Measurements from ENCODE around the gene NIBAN1. TPM values are rescaled to one million over a fixed set of nuclear protein-coding genes. Genes with fewer than 3 reads are reported as not detected.
A peak's percentile ranks its signal among the peaks of the same experiment; 100 is the strongest.
"Not testable (repeated sequence)": the region's sequence is repeated elsewhere in the genome, so short reads cannot be mapped to it uniquely, and the experiment has no call there.

NIBAN1 gene
- total and polyA plus RNA-seq, 3 experiments from 2014 or later = 40.0 to 55.7 (median 51.8) TPM

DNA sequence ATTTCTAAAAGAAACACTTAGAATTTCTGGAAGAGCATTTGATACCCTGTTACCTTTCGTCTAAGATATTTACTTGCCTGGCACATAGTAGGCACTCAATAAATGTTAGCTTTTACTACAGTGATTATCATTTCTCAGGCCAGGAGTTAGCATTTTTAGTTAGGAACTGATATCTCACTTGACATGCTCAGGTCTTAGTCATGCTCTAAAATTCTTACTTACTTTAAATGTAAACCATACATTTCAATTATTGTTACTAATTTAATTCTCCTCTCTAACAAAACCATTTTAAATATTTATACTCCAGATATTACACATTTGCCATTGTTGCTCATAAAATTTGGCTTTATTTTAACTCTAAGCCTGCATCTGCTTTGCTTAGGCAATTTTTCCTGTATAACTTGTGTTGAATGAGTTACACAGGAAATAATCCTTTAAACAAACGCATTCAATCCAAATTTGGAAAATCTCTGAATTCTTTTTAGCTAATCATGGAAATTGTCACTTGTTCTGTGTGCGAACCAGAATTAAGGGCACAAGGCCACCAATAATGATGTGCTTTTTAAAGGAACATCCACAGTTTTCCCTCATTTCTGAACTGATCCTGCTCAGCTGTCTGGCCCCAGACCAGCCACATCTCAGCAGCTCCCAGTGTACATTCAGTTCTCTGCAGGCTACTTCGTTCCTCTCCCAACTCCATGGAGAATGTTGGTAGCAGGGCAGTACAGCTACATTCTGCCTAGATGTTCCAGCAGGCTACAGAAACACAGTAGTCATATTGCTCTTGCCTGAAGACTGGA lies 15.6 kb downstream of the NIBAN1 start:
- peaks cover 27 to 64% (median 63%) of the 10 kb centered on the region in 3 donors for H3K4me1 Mint-ChIP-seq
- Histone ChIP-seq H3K27me3 (ENCODE audit: insufficient read depth, low read length, poor library complexity, severe bottlenecking) (no peaks in the 10 kb centered on the region), H3K9me3 (ENCODE audit: low read length) (no peaks in the 10 kb centered on the region), H3K27ac (ENCODE audit: low read depth, low read length) (no peak overlapping the region), H3K36me3 (ENCODE audit: insufficient read depth, low read length) (no peaks in the 10 kb centered on the region), H3K4me3 (ENCODE audit: low read length) (no peak overlapping the region), H3K4me1 (ENCODE audit: insufficient read depth, low read length) (no peaks in the 10 kb centered on the region)
- peaks cover 0 to 2% (median 0%) of the 10 kb centered on the region in 5 donors for H3K9me3 Mint-ChIP-seq
- no peak overlapping the region for H3K4me3 Mint-ChIP-seq
- H3K36me3 Mint-ChIP-seq = peaks cover 0 to 24% (median 10%) of the 10 kb centered on the region in 3 donors
- peak overlapping the region in 1 of 8 donors; percentile 44 for H3K27ac Mint-ChIP-seq
- H3K27me3 Mint-ChIP-seq = peaks cover 0 to 1% of the 10 kb centered on the region in 2 donors
- ChIA-PET CTCF (interaction anchor here (1.4 to 2.3 kb wide), 2 partner anchors 23 to 153 kb away, joined by 3 to 6 read pairs; no protein-coding TSS in a partner anchor), POLR2A (no interaction called here)
- no peak for DNase-seq

- H3K36me3 ChIP-seq (ENCODE audit: insufficient read depth, low read length); H3K27me3 ChIP-seq (ENCODE audit: insufficient read depth, low read length, poor library complexity, severe bottlenecking); H3K27ac Mint-ChIP-seq; POLR2A ChIA-PET; H3K4me3 ChIP-seq (ENCODE audit: low read length); H3K4me1 ChIP-seq (ENCODE audit: insufficient read depth, low read length); H3K9me3 Mint-ChIP-seq; H3K4me3 Mint-ChIP-seq; H3K27ac ChIP-seq (ENCODE audit: low read depth, low read length); H3K27me3 Mint-ChIP-seq; DNase-seq; H3K9me3 ChIP-seq (ENCODE audit: low read length): not testable (repeated sequence)
- peaks cover 0 to 20% (median 7%) of the 10 kb centered on the region in 3 donors for H3K36me3 Mint-ChIP-seq
- CTCF ChIA-PET = interaction anchor here (1.4 to 2.3 kb wide), 2 partner anchors 24 to 153 kb away, joined by 3 to 6 read pairs; no protein-coding TSS in a partner anchor
- H3K4me1 Mint-ChIP-seq = peaks cover 32 to 67% (median 66%) of the 10 kb centered on the region in 3 donors
Observed at GRCh38 chr1:184957901-184958300, 16.4 kb downstream of the NIBAN1 start.

- Mint-ChIP-seq H3K27ac (peak overlapping the region in 1 of 8 donors; percentile 23), H3K9me3 (peaks cover 0 to 2% (median 0%) of the 10 kb centered on the region in 5 donors), H3K27me3 (peaks cover 0 to 1% of the 10 kb centered on the region in 2 donors), H3K36me3 (peaks cover 0 to 20% (median 7%) of the 10 kb centered on the region in 3 donors), H3K4me3 (no peak overlapping the region), H3K4me1 (peaks cover 32 to 74% (median 71%) of the 10 kb centered on the region in 3 donors)
- no peaks in the 10 kb centered on the region for H3K36me3 ChIP-seq (ENCODE audit: insufficient read depth, low read length)
- CTCF ChIA-PET = interaction anchor here (1.4 to 2.3 kb wide), 2 partner anchors 25 to 152 kb away, joined by 3 to 6 read pairs; no protein-coding TSS in a partner anchor
- no peak overlapping the region for H3K27ac ChIP-seq (ENCODE audit: low read depth, low read length)
- H3K9me3 ChIP-seq (ENCODE audit: low read length) = no peaks in the 10 kb centered on the region
- DNase-seq = no peak
- H3K4me1 ChIP-seq (ENCODE audit: insufficient read depth, low read length) = no peaks in the 10 kb centered on the region
- no peak overlapping the region for H3K4me3 ChIP-seq (ENCODE audit: low read length)
- POLR2A ChIA-PET = no interaction called here
- H3K27me3 ChIP-seq (ENCODE audit: insufficient read depth, low read length, poor library complexity, severe bottlenecking) = no peaks in the 10 kb centered on the region
Observed at GRCh38 chr1:184956999-184957700, 17.2 kb downstream of the NIBAN1 start.

DNA sequence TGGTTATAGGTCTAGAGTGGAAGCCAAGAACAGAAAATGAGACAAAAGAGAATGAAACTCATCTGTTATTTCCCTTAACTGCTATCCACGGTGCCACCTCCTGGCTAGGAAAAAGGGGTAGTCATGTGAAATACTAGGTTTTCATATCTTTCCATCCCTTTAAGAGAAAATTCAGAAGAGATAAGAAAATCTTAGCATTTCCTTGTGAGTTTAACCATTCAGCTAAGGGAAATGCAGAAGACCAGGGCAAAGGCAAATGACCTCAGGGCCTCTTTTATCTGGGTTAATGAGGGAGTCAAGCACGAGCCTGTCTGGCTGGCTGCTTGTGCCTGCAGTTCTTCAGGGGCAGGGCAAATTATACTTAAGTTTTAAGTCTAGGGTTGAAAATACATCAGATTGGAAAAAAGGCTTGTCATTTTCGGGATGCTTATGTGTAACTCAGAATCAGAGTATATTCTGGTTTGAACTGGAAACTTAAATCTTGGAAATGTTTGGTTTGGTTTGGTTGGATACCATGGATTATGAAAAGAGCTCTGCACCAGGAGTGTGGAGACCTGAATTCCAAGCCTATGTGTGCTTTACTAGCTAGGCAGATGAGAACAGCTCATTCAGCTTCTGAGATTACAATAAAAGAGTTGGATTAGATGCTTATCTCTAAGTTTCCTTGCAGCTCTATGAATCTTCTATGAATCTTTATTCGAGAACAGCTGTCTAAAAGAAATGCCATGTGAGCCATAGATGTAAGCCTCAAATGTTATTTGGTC lies 19.9 kb downstream of the NIBAN1 start:
- H3K36me3 Mint-ChIP-seq = peaks cover 0 to 18% (median 7%) of the 10 kb centered on the region in 3 donors
- peak overlapping the region in 3 of 7 donors; percentile 23 to 33 (median 31) for H3K4me3 Mint-ChIP-seq
- no peaks in the 10 kb centered on the region for H3K4me1 ChIP-seq (ENCODE audit: insufficient read depth, low read length)
- ChIA-PET POLR2A (no interaction called here), CTCF (interaction anchor here (0.9 kb wide), 1 partner anchor 140 kb away, joined by 3 read pairs; no protein-coding TSS in a partner anchor)
- H3K9me3 Mint-ChIP-seq = no peaks in the 10 kb centered on the region
- H3K27ac ChIP-seq (ENCODE audit: low read depth, low read length) = no peak overlapping the region
- H3K9me3 ChIP-seq (ENCODE audit: low read length) = no peaks in the 10 kb centered on the region
- no peak for DNase-seq
- peak overlapping the region in 7 of 8 donors; percentile 25 to 86 (median 76) for H3K27ac Mint-ChIP-seq
- H3K27me3 ChIP-seq (ENCODE audit: insufficient read depth, low read length, poor library complexity, severe bottlenecking) = no peaks in the 10 kb centered on the region
- H3K4me1 Mint-ChIP-seq = peaks cover 38 to 77% (median 75%) of the 10 kb centered on the region in 3 donors
- no peak overlapping the region for H3K4me3 ChIP-seq (ENCODE audit: low read length)
- H3K27me3 Mint-ChIP-seq = peaks cover 0 to 1% of the 10 kb centered on the region in 2 donors
- no peaks in the 10 kb centered on the region for H3K36me3 ChIP-seq (ENCODE audit: insufficient read depth, low read length)

- Histone ChIP-seq H3K27me3 (ENCODE audit: insufficient read depth, low read length, poor library complexity, severe bottlenecking) (no peaks in the 10 kb centered on the region), H3K27ac (ENCODE audit: low read depth, low read length) (no peak overlapping the region), H3K9me3 (ENCODE audit: low read length) (no peaks in the 10 kb centered on the region), H3K4me3 (ENCODE audit: low read length) (no peak overlapping the region), H3K36me3 (ENCODE audit: insufficient read depth, low read length) (no peaks in the 10 kb centered on the region), H3K4me1 (ENCODE audit: insufficient read depth, low read length) (no peaks in the 10 kb centered on the region)
- H3K4me3 Mint-ChIP-seq = peak overlapping the region in 5 of 7 donors; percentile 6 to 33 (median 23)
- H3K36me3 Mint-ChIP-seq = peaks cover 0 to 17% (median 7%) of the 10 kb centered on the region in 3 donors
- peaks cover 0 to 1% of the 10 kb centered on the region in 2 donors for H3K27me3 Mint-ChIP-seq
- H3K27ac Mint-ChIP-seq = peak overlapping the region in 6 of 8 donors; percentile 44 to 86 (median 77)
- no peaks in the 10 kb centered on the region for H3K9me3 Mint-ChIP-seq
- POLR2A ChIA-PET = no interaction called here
- DNase-seq = no peak
- CTCF ChIA-PET = no interaction called here
- H3K4me1 Mint-ChIP-seq = peaks cover 34 to 72% (median 70%) of the 10 kb centered on the region in 3 donors
Observed at GRCh38 chr1:184953600-184954219, 20.6 kb downstream of the NIBAN1 start.

DNA sequence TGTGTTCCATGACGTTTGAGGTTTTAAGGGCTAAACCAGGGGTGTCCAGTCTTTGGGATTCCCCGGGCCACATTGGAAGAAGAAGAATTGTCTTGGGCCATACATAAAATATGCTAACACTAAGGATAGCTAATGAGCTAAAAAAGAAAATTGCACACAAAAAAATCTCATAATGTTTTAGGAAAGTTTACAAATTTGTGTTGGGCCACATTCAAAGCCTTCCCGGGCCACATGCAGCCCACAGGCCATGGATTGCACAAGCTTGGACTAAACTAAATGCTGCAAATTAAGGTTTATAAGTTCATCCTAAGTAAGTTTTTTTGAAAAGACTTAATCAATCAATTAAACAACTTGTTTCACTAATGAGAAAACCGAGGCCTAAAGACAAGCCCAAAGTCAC lies 21.9 kb downstream of the NIBAN1 start:
- no peak for DNase-seq
- no peak overlapping the region for H3K27ac ChIP-seq (ENCODE audit: low read depth, low read length)
- POLR2A ChIA-PET = no interaction called here
- H3K27ac Mint-ChIP-seq = peak overlapping the region in 1 of 8 donors; percentile 28
- peaks cover 33 to 69% (median 61%) of the 10 kb centered on the region in 3 donors for H3K4me1 Mint-ChIP-seq
- H3K36me3 Mint-ChIP-seq = peaks cover 0 to 17% (median 7%) of the 10 kb centered on the region in 3 donors
- H3K4me1 ChIP-seq (ENCODE audit: insufficient read depth, low read length) = no peaks in the 10 kb centered on the region
- H3K9me3 Mint-ChIP-seq = no peaks in the 10 kb centered on the region
- no peak overlapping the region for H3K4me3 ChIP-seq (ENCODE audit: low read length)
- no peaks in the 10 kb centered on the region for H3K36me3 ChIP-seq (ENCODE audit: insufficient read depth, low read length)
- H3K9me3 ChIP-seq (ENCODE audit: low read length) = no peaks in the 10 kb centered on the region
- CTCF ChIA-PET = interaction anchor here (1.4 kb wide), 2 partner anchors 16 to 147 kb away, joined by 3 to 4 read pairs; no protein-coding TSS in a partner anchor
- H3K4me3 Mint-ChIP-seq = no peak overlapping the region
- peaks cover 0 to 1% of the 10 kb centered on the region in 2 donors for H3K27me3 Mint-ChIP-seq
- H3K27me3 ChIP-seq (ENCODE audit: insufficient read depth, low read length, poor library complexity, severe bottlenecking) = no peaks in the 10 kb centered on the region

GRCh38 chr1:184951788-184952187 lies 22.5 kb downstream of the NIBAN1 start:
- ChIA-PET CTCF (interaction anchor here (1.1 to 1.4 kb wide), 3 partner anchors 10 to 147 kb away, joined by 3 to 4 read pairs (median 3); no protein-coding TSS in a partner anchor), POLR2A (no interaction called here)
- H3K36me3 Mint-ChIP-seq = peaks cover 0 to 16% (median 10%) of the 10 kb centered on the region in 3 donors
- no peaks in the 10 kb centered on the region for H3K9me3 Mint-ChIP-seq
- Histone ChIP-seq H3K4me1 (ENCODE audit: insufficient read depth, low read length) (no peaks in the 10 kb centered on the region), H3K27me3 (ENCODE audit: insufficient read depth, low read length, poor library complexity, severe bottlenecking) (no peaks in the 10 kb centered on the region), H3K9me3 (ENCODE audit: low read length) (no peaks in the 10 kb centered on the region), H3K27ac (ENCODE audit: low read depth, low read length) (no peak overlapping the region), H3K4me3 (ENCODE audit: low read length) (no peak overlapping the region), H3K36me3 (ENCODE audit: insufficient read depth, low read length) (no peaks in the 10 kb centered on the region)
- H3K4me1 Mint-ChIP-seq = peaks cover 38 to 68% (median 60%) of the 10 kb centered on the region in 3 donors
- no peak overlapping the region for H3K4me3 Mint-ChIP-seq
- H3K27ac Mint-ChIP-seq = peak overlapping the region in 5 of 8 donors; percentile 2 to 76 (median 28)
- H3K27me3 Mint-ChIP-seq = peaks cover 0 to 1% of the 10 kb centered on the region in 2 donors
- DNase-seq = no peak

Measured in CD8-positive, alpha-beta memory T cell (primary cell).